Dedifferentiated amniotic fluid mesenchymal stem cell (primary cell): Measurements from ENCODE around the gene ANKRD60.

ENCODE experiments used
- DNase-seq: peaks from one replicate; pipeline ENCODE4 v3.0.0-alpha.2; 2016; ENCODE audit errors: extremely low spot score

The ANKRD60 gene

DNA sequence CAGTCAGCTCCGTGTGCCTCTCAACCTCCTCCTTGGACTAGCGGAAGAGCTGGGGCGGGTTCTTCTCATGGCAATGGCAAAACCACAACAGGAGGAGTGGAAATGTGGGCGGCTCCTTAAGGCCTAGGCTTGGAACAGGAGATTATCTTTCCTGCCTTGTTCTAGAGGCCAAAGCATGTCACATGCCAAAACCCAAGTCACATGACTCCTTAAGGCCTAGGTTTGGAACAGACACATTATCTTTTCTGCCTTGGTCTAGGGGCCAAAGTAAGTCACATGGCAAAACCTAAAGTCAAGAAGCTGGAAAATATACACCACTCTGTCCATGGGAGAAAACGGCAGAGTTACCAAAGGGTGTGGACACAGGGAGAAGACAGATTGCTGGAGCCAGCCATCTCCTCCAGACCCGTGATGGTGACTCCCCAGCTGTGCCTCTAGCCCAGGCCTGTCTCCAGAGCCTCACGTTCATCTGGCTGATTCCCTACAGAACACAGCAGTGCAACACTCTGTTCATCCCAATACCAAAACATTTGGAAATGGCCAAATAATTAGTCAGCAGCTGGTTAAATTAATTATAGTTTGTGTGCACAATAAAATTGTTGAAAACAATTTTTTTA is 34.2 kb downstream of the ANKRD60 start:
- no peak for DNase-seq

GRCh38 chr20:58192567-58192966 is 35.9 kb downstream of the ANKRD60 start:
- DNase-seq = no peak

DNA sequence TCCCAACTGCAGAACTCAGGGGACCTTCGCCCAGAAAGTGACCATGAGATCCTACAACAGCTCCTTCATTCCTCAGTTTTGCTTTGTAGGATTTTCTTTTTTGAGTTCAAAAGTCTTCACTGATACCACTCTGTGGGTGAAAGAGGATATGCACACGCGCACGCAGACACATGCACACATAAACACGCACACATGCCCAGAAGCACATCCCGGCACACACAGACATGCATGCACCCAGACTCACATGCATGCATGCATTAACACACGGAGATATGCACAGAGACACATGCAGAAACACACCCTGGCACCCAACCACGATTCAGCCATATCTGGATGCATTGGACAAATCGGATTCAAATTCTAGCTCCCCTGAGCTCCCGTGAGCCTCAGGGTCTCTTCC is 36.4 kb downstream of the ANKRD60 start:
- no peak for DNase-seq

- no peak for DNase-seq
Observed at GRCh38 chr20:58188527-58188926, 39.9 kb downstream of the ANKRD60 start.

DNA sequence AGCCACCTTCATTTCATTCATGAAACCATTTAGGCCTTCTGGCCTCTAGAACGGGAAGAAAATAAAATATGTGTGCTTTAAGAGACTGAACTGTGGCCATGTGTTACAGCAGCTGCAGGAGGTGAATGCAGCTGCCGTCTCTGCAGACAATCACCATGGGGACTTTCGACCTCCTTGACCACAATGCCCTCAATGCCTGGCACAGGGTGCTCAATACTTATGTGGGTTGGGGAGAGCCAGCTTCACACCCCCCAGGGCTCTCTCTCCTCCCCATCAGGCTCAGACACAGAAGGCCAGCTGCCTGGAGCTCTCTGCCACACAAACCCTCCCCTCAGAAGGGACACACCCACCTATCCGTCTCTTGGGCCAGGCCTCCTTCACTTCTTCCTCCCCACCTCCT is 43.5 kb downstream of the ANKRD60 start:
- no peak for DNase-seq

DNA sequence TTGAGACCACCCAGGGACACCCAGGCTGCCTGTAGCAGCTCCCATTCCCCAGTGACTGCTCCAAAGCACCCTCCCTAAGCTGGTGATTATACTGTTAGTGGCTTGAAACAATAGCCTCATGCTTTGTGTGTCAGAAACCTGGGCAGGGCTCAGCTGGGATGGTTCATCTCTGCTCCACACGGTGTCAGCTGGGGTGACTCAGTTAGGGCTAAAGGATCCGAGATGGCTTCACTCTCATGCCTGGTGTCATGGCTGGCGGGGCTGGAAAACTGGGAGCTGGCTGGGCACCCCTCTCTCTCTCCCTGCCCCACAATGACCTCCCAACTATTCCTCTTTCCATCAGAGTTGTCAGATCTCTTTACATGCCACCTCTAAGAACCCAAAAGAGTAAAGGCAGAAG is 44.4 kb downstream of the ANKRD60 start:
- DNase-seq = no peak

DNA sequence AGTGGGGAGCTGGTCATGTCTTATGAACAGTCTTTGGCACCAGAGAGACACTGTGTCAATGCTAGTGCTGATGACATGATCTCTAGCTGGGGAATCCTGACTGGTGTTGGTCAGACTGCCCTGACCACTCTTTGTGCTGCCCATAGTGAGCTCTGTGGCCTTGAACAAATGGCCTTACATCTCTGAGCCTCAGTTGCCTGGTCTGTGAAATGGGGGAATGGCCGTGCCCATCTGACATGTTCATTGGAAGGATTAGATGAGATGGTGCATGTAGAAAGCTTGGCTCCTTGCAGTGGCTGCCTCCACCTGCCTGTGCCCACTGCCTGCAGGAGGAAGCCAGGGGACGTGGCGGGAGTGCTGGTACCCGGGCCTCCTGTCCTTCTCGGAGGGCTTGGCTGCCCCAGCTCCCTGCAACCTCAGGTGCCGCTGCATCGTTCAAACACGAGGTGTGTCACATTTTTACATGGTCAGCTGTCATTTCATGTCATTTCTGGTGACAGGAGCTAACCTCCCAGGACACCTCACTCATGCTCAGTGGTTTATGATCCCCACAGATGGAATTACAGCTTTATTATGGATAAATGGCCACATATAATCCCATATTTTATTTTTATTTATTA is 45.8 kb downstream of the ANKRD60 start:
- no peak for DNase-seq

DNA sequence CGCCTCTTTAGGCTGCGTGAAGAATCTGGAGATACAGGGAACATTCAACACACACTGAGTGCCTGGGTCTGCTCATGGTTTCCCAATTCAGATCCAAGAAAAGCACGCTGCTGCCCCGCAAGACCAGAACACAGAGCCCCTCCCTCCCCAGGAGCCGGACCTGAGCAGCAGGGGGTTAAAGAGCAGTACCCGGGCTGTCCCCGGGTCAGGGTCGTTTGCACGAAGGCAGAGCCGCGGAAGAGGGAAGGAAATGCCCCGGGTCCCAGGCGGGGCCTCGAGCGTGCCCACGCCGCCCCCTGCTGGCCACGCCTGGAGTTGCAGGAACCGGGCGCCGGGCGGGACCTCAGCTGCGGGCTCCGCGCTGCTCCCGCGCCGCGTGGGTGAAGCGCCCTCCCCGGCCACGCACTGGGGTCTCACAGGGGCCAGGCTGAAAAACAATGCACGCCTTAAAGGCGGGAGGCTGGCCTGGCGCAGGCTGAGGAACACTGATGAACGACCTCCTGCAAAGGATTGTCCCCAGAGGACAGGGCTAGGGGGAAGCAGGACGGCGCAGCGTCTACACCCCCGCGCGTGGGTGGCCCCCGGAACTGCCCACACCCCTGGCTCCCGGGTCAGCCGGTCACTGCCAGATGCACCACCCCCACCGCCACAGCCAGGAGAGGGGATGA is 48.9 kb downstream of the ANKRD60 start:
- DNase-seq = no peak

GRCh38 chr20:58179083-58179431 is 49.4 kb downstream of the ANKRD60 start:
- no peak for DNase-seq

- no peak for DNase-seq
Observed at GRCh38 chr20:58177799-58178198, 50.7 kb downstream of the ANKRD60 start.

GRCh38 chr20:58175836-58176235 is 52.6 kb downstream of the ANKRD60 start:
- DNase-seq = no peak

- DNase-seq = no peak
Observed at GRCh38 chr20:58175425-58175824, 53.0 kb downstream of the ANKRD60 start.

DNA sequence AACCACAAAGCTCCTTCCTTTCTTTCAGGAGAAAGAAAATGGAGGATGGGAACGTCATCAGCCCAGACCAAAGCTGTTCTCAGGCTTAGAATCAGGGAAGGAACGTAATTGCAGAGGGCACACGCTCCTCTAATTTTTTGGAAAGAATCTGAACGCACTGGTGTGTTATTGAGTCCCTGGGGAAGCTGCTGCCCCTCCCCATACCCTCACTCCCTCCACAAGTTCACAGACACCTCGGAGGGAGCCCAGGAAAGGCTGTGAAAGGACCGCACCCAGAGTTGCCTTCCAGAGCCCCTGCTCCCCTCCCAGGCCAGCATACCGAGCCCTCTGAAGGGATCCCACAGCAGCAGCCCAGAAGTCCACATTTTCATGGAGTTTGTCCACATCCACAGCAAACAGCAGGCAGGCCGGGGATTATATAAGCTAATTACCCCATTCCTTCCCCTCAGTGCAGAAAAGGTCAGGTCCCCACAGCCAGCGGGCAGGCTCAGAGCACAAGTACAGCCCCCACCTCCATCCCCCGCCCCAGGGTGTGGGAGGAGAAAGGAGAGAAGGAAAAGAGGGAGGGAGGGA is 53.7 kb downstream of the ANKRD60 start:
- DNase-seq = no peak

DNA sequence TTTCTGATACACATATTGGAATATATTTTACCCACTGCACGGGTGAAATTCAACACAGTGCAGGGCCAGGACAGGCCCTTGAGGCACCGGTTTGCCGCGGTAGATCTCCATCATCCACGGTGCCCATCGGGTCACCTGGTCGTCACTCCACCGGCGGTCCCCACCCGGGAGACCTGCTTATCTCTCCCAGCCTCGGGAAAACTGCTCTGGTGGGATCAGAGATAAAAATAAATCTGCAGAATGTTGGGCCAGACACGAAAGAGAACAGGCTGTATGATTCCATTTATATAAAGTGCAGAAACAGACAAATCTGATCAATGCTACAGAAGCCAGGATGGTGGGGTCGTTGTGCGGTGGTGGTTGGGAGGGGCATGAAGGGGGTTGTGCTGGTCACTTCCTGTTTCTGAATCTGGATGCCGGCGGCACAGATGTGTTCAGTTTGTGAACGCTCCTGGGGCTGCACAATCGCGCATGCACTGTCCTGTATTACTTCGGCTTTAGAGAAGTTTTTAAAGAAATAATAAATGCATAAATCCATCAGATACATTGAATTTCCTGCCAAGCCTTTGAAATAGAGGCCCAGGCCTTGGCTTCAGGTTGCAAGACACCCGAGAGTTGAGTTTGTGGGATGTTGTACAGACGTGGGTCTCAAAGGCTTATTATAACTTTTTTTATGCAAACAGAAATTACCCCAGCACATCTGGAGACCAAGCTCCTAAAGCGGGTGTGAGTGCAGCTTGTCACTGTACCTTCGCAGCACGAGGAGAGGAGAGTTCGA is 54.3 kb downstream of the ANKRD60 start:
- no peak for DNase-seq

- no peak for DNase-seq
Observed at GRCh38 chr20:58173091-58173490, 55.4 kb downstream of the ANKRD60 start.

DNA sequence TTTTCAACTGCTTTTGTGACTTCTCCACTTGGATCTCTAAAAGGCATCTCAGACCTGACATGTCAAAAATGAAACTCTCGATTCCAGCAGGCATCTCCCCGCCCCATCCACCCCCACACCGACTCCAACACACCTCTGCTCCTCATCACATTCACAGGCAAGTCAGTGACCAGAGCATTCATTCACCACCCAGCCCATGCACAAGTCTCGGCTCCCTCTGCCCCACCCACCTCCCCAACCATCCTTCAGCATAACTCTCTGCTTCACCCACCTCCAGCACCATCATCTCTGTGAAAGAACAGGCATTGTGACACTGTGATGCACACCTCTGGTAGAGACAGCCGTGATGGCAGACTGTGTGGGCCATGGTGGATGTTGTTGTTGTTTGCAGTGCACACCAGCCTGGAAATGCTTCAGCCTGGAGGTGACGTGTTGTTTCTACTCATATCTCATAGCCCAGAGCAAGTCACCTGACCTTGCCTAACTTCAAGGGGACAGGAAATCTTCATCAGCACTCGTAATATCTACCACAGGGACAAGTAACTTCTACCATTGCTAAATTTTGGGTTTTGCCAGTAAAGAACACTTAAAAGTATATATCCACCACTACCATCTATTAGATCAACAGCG is 56.5 kb downstream of the ANKRD60 start:
- DNase-seq = no peak

- no peak for DNase-seq
Observed at GRCh38 chr20:58169450-58169849, 59.0 kb downstream of the ANKRD60 start.

GRCh38 chr20:58168843-58169242 is 59.6 kb downstream of the ANKRD60 start:
- no peak for DNase-seq

DNA sequence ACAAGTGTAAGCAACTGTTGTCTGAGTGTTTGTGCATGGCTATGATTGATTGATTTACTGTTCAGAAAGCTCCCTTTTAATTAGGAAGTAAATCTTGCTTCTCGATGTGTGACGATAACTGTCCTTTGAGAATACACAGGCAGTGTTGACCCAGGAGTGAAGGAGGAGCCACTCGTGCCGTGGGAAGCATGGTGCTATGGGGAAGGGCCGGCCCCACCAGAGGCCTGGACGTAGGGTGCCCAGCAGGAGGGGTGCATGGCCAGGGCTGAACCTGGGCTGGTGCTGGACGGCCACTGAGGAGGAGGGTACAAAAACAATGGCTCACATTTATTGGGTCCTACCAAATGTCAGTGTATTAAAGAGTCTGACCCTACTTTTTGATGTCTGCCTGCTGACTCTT is 60.7 kb downstream of the ANKRD60 start:
- DNase-seq = no peak
